PC-3 (cell line): ENCODE measurements around the gene NLN. TPM values are rescaled to one million over a fixed set of nuclear protein-coding genes. Genes with fewer than 3 reads are reported as not detected.

Source experiments
- ATAC-seq: fragments of 200-7000 bp; cut with Tn5 transposase; 2 replicates; pipeline ENCODE4 v1.9.1; 2020; ENCODE audit warnings: mild to moderate bottlenecking, moderate library complexity
- BruUV-seq: library from RNA; stranded (reverse); fragments of 400-500 nt; replicated peaks from 2 replicates; lab custom pipeline; 2021; lab: Mats Ljungman, UMichigan
- CTCF ChIA-PET: fragments of 300-600 bp; sonication (Branson Sonifier 250); formaldehyde crosslinking; loops from one replicate; lab custom pipeline; 2022; ENCODE audit warnings: antibody characterized with exemption; lab: Charles Lee
- POLR2A ChIA-PET: fragments of 300-600 bp; sonication (Branson Sonifier 250); formaldehyde crosslinking; loops from one replicate; lab custom pipeline; 2022; ENCODE audit warnings: antibody characterized with exemption; ENCODE audit not compliant: unreplicated experiment; lab: Charles Lee
- DNase-seq: peaks from one replicate; pipeline ENCODE4 v3.0.0-alpha.2; 2015
- H2AFZ ChIP-seq: fragments of 300-600 bp; sonication (generic); 2 replicates; pipeline ENCODE4 v1.6.0; 2016; ENCODE audit warnings: antibody characterized with exemption, low read length
- H3F3A ChIP-seq: fragments of 300-600 bp; sonication (generic); one replicate; pipeline ENCODE4 v1.6.0; 2017; ENCODE audit warnings: antibody characterized with exemption, low read length, control low read depth, mild to moderate bottlenecking; ENCODE audit not compliant: unreplicated experiment
- H3K27ac ChIP-seq: fragments of 300-600 bp; sonication (generic); 2 replicates; pipeline ENCODE4 v1.5.1; 2016; ENCODE audit warnings: mild to moderate bottlenecking, low read length
- H3K27me3 ChIP-seq: fragments of 300-600 bp; sonication (generic); 2 replicates; pipeline ENCODE4 v1.6.1; 2016; ENCODE audit warnings: low read length, mixed read lengths
- H3K36me3 ChIP-seq: fragments of 300-600 bp; sonication (generic); 2 replicates; pipeline ENCODE4 v1.6.1; 2016; ENCODE audit warnings: low read depth, mixed run types, low read length, mixed read lengths
- H3K4me1 ChIP-seq: fragments of 300-600 bp; sonication (generic); 2 replicates; pipeline ENCODE4 v1.5.1; 2016; ENCODE audit warnings: low read length; ENCODE audit not compliant: insufficient read depth
- H3K4me2 ChIP-seq: fragments of 300-600 bp; sonication (generic); 2 replicates; pipeline ENCODE4 v1.6.0; 2016; ENCODE audit warnings: low read length
- H3K4me3 ChIP-seq: fragments of 300-600 bp; sonication (generic); 2 replicates; pipeline ENCODE4 v1.5.1; 2016; ENCODE audit warnings: mild to moderate bottlenecking, low read length, mixed read lengths
- H3K79me2 ChIP-seq: fragments of 300-600 bp; sonication (generic); 2 replicates; pipeline ENCODE4 v1.6.1; 2017; ENCODE audit warnings: low read length, mixed read lengths
- H3K9ac ChIP-seq: fragments of 300-600 bp; sonication (generic); 2 replicates; pipeline ENCODE4 v1.6.0; 2016; ENCODE audit warnings: mild to moderate bottlenecking, low read length
- H3K9me2 ChIP-seq: fragments of 300-600 bp; sonication (generic); replicated peaks from 2 replicates; pipeline ENCODE4 v1.6.1; 2016; ENCODE audit warnings: mixed run types, low read length, mixed read lengths
- H3K9me3 ChIP-seq: fragments of 300-600 bp; sonication (generic); 2 replicates; pipeline ENCODE4 v1.6.1; 2016; ENCODE audit warnings: low read length, mixed read lengths
- H4K20me1 ChIP-seq: fragments of 300-600 bp; sonication (generic); 2 replicates; pipeline ENCODE4 v1.6.1; 2016; ENCODE audit warnings: low read length, mixed read lengths
- CTCF ChIP-seq: fragments of 300-600 bp; sonication (generic); conservative IDR thresholded peaks from 2 replicates; pipeline ENCODE4 v1.5.1; 2017; ENCODE audit warnings: antibody characterized with exemption, low read depth, mild to moderate bottlenecking, low read length
- EZH2 ChIP-seq: fragments of 300-600 bp; sonication (generic); IDR thresholded peaks from one replicate; pipeline ENCODE4 v1.6.1; 2017; ENCODE audit warnings: antibody characterized with exemption, mild to moderate bottlenecking, low read length; ENCODE audit not compliant: unreplicated experiment
- EZH2phosphoT487 ChIP-seq: fragments of 300-600 bp; sonication (generic); IDR thresholded peaks from 2 replicates; pipeline ENCODE4 v1.6.1; 2018; ENCODE audit warnings: mild to moderate bottlenecking, antibody characterized with exemption, low read length, borderline replicate concordance
- intact Hi-C: fragments of 100-400 bp; cut with micrococcal nuclease; formaldehyde crosslinking; loops from 2 replicates; pipeline ENCODE4 v1.9.0; 2023
- total RNA-seq: library from RNA; depleted of rRNA; stranded (reverse); fragments of >200 nt; gene quantifications from 2 replicates; pipeline ENCODE4 v1.2.3, GENCODE V29; 2014

NLN gene
- total RNA-seq, 1 experiment from 2014 or later, result 13.6 TPM

GRCh38 chr5:65863747-65864146, 141.7 kb downstream of the NLN start:
- H3K4me3 ChIP-seq, result no peak overlapping the region
- CTCF ChIA-PET, result no interaction called here
- H4K20me1 ChIP-seq, result no peaks in the 10 kb centered on the region
- H2AFZ ChIP-seq, result no peak overlapping the region
- H3K9me3 ChIP-seq, result no peaks in the 10 kb centered on the region
- no peaks in the 10 kb centered on the region for H3K36me3 ChIP-seq
- H3K27ac ChIP-seq, result peak overlapping the region; percentile 97; the same call in 1 of the 2 replicates
- no TSS peak for BruUV-seq
- H3K9ac ChIP-seq, result no peak overlapping the region
- DNase-seq, result no peak
- ATAC-seq, result no peak
- H3K79me2 ChIP-seq, result no peaks in the 10 kb centered on the region
- H3F3A ChIP-seq, result peaks cover 2% of the 10 kb centered on the region
- POLR2A ChIA-PET, result no interaction called here
- H3K4me2 ChIP-seq, result no peak overlapping the region
- no peaks in the 10 kb centered on the region for H3K27me3 ChIP-seq
- H3K4me1 ChIP-seq, result peaks cover 42% of the 10 kb centered on the region
- intact Hi-C loops, result no loop called here
- H3K9me2 ChIP-seq, result no peaks in the 10 kb centered on the region
- TF ChIP-seq EZH2phosphoT487 (no peak), EZH2 (no peak), CTCF (no peak)

DNA sequence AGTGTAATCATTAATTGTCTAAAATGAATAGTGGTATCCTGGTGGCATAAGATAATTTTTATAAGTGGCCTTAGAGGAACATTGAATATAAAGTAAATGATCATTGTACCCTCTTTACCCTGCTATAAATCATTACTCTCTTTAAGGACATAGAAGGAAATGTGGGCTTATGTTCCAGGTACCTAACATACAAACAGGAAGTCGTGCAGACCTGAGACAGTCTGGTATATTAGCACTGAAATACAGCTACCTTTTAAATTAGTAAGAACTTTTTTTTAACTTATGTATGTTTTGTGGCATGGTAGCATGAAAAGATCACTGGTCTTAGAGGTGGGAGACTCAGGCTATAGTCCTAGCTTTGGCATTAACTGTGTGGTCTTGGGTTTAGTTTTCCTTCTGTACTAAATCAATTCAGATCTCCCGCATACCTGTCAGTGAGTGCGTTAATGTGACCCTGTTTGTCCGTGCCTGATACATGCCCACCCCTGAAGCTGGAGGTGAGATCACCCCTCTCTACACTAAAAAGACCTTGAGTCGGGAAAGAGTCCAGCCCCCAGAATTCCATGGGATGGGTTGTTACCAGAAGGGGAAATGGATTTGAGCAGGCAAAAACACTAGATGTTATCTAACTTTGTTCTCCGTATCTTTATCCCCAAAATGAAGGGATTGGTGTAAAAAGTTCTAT, 145.0 kb downstream of the NLN start:
- peaks cover 2% of the 10 kb centered on the region for H3F3A ChIP-seq
- BruUV-seq, result no TSS peak
- H3K4me3 ChIP-seq, result no peak overlapping the region
- no peak overlapping the region for H3K4me2 ChIP-seq
- no peaks in the 10 kb centered on the region for H3K27me3 ChIP-seq
- peaks cover 20% of the 10 kb centered on the region for H3K4me1 ChIP-seq
- DNase-seq (no peak), ATAC-seq (no peak)
- no peaks in the 10 kb centered on the region for H3K79me2 ChIP-seq
- POLR2A ChIA-PET, result interaction anchor here (0.9 kb wide), 1 partner anchor 59 kb away, joined by 16 read pairs; the partner anchor contains the start of gene ERBIN
- H2AFZ ChIP-seq, result no peak overlapping the region
- H3K9me3 ChIP-seq, result no peaks in the 10 kb centered on the region
- no peaks in the 10 kb centered on the region for H3K9me2 ChIP-seq
- no peaks in the 10 kb centered on the region for H3K36me3 ChIP-seq
- H3K9ac ChIP-seq, result no peak overlapping the region
- CTCF ChIA-PET, result no interaction called here
- intact Hi-C loops, result no loop called here
- no peak overlapping the region for H3K27ac ChIP-seq
- H4K20me1 ChIP-seq, result no peaks in the 10 kb centered on the region
- no peak for TF ChIP-seq EZH2phosphoT487
- no peak for TF ChIP-seq CTCF
- TF ChIP-seq EZH2, result no peak

GRCh38 chr5:65867542-65868195, 145.7 kb downstream of the NLN start:
- Histone ChIP-seq H3K27me3 (no peaks in the 10 kb centered on the region), H3K4me2 (no peak overlapping the region), H3K79me2 (no peaks in the 10 kb centered on the region), H3K36me3 (no peaks in the 10 kb centered on the region), H3K9me3 (no peaks in the 10 kb centered on the region), H3F3A (no peaks in the 10 kb centered on the region), H2AFZ (no peak overlapping the region), H3K9ac (no peak overlapping the region), H3K9me2 (no peaks in the 10 kb centered on the region), H4K20me1 (no peaks in the 10 kb centered on the region), H3K4me1 (peaks cover 15% of the 10 kb centered on the region), H3K4me3 (no peak overlapping the region), H3K27ac (no peak overlapping the region)
- peak; percentile 8 for DNase-seq
- ChIA-PET POLR2A (interaction anchor here (0.9 kb wide), 1 partner anchor 58 kb away, joined by 16 read pairs; the partner anchor contains the start of gene ERBIN), CTCF (no interaction called here)
- intact Hi-C loops, result no loop called here
- ATAC-seq, result no peak
- no peak for TF ChIP-seq EZH2
- TF ChIP-seq CTCF, result no peak
- no peak for TF ChIP-seq EZH2phosphoT487
- BruUV-seq, result no TSS peak
